Ovary (tissue), 9 donors: ENCODE measurements around the gene RFX4. TPM values are rescaled to one million over a fixed set of nuclear protein-coding genes. Genes with fewer than 3 reads are reported as not detected.

ENCODE experiments used
- DNase-seq, 5 donors: peaks; one replicate each; pipeline ENCODE4 v3.0.0-alpha.2; 2019 to 2020
- H3K27ac ChIP-seq, 2 donors: fragments of 200-600 bp; one replicate each; pipeline versions ENCODE4 v1.5.1 to v1.8.0; 2019 to 2022
- H3K27me3 ChIP-seq: fragments of 200-600 bp; one replicate; pipeline ENCODE4 v1.8.0; 2022
- H3K36me3 ChIP-seq: fragments of 200-600 bp; sonication (generic); one replicate; pipeline ENCODE4 v1.5.1; 2019
- H3K4me1 ChIP-seq: one replicate; pipeline ENCODE4 v1.8.1; 2013; ENCODE audit warnings: mild to moderate bottlenecking, moderate library complexity; ENCODE audit not compliant: insufficient read depth
- H3K4me3 ChIP-seq: fragments of 200-600 bp; sonication (generic); one replicate; pipeline ENCODE4 v1.5.1; 2017
- H3K9me3 ChIP-seq, 2 donors: fragments of 200-600 bp in 1 of 2; sonication (generic) in 1 of 2; one replicate each; pipeline versions ENCODE4 v1.5.1 to v1.8.1; 2013 to 2019; ENCODE audit warnings: mild to moderate bottlenecking in 1 of 2, moderate library complexity in 1 of 2
- EP300 ChIP-seq: sonication (generic); formaldehyde crosslinking; IDR thresholded peaks from one replicate; pipeline ENCODE4 v1.6.1; 2017; ENCODE audit warnings: antibody characterized with exemption
- POLR2A ChIP-seq: fragments of 450-650 bp; IDR thresholded peaks from one replicate; pipeline ENCODE4 v1.6.1; 2017; ENCODE audit warnings: antibody characterized with exemption, mild to moderate bottlenecking, moderate library complexity
- WGBS, 3 donors: extraction: QIAGEN DNeasy Blood & Tissue Kit in 1 of 3; methylation state at CpG; one replicate each; pipeline versions ENCODE4 v1.1.5 to v1.1.7; 2013 to 2017; 5-methylcytosine and 5-hydroxymethylcytosine counted together
- intact Hi-C, 4 donors: fragments of 100-400 bp; cut with DNase I; formaldehyde crosslinking; loops; one replicate each; pipeline versions ENCODE4 v1.11.0 to v1.15.1; 2022 to 2023
- polyA plus RNA-seq, 2 donors: library from polyadenylated mRNA; stranded (reverse); fragments of 200-250 nt in 1 of 2; fragments of 350-450 nt in 1 of 2; fragmentation: Illumina TruSeq in 1 of 2; extraction: RNeasy Lipid Tissue Mini Kit (QIAGEN cat#74804) in 1 of 2; gene quantifications; one replicate each; pipeline ENCODE4 v1.2.3, GENCODE V29; 2013 to 2014
- total RNA-seq, 7 donors: library from RNA; depleted of rRNA in 2 of 7; stranded (reverse); fragments of >200 nt in 2 of 7; fragmentation: NEBNext Ultra II Directional in 3 of 7; extraction: Animal tissue kit (Norgen Biotek cat#: 25700) in 3 of 7; gene quantifications; one replicate each; pipeline versions ENCODE4 v1.1.0 to v1.2.4, GENCODE V29; 2016 to 2023
- TF ChIP-seq, protein P1 (sequence below), 3 donors: fragments of 450-650 bp in 2 of 3; fragments of 200-600 bp in 1 of 3; IDR thresholded peaks; one replicate each; pipeline versions ENCODE4 v1.5.1 to v1.8.0; 2016 to 2022; ENCODE audit warnings: antibody characterized with exemption in 3 of 3, mild to moderate bottlenecking in 1 of 3
- donor health status: DM: no; HTN: no; CAD: no; lungs with moderate emphysema.
- donor health status: DM: no; HTN: no; CAD: no.
- donor health status: Bipolar disorder and iron deficiency.
- donor health status: DM: yes; HTN: yes; CAD: no.
- donor health status: DM: no; HTN: no; CAD: no.
- donor health status: DM: yes; HTN: yes; CAD: no.

Gene RFX4
- total and polyA plus RNA-seq, 9 donors: 0.30 TPM; not detected in 8

DNA sequence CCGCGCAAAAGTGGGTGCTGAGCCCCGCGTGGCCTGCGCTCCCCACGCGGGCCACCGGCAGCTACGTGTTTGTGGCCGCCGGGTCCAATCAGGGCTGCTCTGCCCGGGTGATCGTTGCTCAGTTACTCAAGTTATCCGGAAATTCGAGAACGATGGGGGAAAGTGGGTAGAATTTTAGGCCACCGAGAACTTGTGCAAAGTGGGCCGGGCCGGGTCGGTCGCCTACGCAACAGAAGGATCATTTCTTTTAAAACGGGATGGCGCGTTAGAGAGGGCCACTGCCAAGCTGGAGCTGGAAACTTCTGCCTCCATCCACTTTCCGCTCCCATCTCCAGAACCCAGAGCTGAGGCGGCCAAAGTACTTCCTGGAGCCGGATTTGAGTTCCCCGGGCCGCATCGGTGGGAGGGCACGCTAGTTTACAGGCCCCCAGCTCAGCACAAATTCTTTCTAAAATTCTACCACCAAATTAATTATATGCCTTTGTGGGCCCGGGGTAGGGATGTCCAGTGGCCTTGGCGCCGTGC lies 3.5 kb downstream of the RFX4 start:
- Histone ChIP-seq H3K9me3 (no peaks in the 10 kb centered on the region), H3K4me1 (peaks cover 5% of the 10 kb centered on the region), H3K36me3 (no peaks in the 10 kb centered on the region), H3K4me3 (no peak overlapping the region), H3K27ac (no peak overlapping the region), H3K27me3 (no peaks in the 10 kb centered on the region)
- TF ChIP-seq, protein P1, sequence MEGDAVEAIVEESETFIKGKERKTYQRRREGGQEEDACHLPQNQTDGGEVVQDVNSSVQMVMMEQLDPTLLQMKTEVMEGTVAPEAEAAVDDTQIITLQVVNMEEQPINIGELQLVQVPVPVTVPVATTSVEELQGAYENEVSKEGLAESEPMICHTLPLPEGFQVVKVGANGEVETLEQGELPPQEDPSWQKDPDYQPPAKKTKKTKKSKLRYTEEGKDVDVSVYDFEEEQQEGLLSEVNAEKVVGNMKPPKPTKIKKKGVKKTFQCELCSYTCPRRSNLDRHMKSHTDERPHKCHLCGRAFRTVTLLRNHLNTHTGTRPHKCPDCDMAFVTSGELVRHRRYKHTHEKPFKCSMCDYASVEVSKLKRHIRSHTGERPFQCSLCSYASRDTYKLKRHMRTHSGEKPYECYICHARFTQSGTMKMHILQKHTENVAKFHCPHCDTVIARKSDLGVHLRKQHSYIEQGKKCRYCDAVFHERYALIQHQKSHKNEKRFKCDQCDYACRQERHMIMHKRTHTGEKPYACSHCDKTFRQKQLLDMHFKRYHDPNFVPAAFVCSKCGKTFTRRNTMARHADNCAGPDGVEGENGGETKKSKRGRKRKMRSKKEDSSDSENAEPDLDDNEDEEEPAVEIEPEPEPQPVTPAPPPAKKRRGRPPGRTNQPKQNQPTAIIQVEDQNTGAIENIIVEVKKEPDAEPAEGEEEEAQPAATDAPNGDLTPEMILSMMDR (IDR thresholded peaks at IDR 0.05): no peak
- TF ChIP-seq EP300: no peak
- TF ChIP-seq POLR2A: no peak
- intact Hi-C loops: no loop called here
- DNase-seq: no peak
- 1 to 2% (median 2%) methylated on average over 35 of the region's 35 CpGs for WGBS, 3 donors

DNA sequence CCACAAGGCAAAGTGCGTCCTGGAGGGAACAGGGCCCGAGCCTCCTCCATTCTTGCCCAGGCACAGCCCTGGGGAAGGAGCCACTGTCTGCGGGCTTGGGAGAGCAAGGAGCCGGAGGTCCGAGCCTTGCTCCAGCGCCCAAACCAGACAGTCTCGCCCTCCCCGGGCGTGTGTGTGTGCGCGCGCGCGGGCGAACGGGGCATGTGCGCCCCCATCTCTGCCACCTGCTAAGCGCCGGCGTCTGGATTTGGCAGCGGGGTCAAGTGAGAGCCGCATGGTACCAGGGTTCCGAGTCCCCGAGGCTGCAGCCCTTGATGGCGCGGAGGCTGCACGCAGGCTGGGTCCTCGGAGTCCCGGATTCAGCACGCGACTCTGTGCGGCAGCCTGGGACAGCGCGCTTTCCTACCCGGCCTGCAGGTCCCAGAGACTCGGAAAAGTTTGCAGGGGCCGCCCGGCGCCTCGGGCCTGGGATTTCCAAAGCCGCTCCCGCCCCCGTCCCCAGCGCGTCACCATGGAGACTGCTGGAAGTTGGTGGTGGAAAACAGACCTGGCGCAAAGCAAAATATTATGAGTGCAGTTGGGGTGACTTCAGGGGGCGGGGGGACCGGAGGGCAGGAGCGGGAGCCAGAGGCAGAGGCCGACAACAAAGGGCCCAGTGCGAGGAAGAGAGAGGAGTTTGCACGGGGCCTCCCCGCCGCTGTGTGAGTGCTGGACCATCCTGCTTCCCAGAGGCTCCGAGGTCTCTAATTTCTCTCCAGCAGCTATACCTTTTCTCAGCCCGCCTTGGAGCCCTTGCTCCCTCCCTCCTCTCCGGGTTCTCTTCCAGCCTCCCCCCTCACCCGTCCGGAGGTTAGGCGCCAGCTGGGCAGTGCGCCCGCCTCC lies 4.2 kb downstream of the RFX4 start:
- no peak for DNase-seq
- H3K4me3 ChIP-seq: no peak overlapping the region
- no peak for TF ChIP-seq EP300
- intact Hi-C loops: no loop called here
- no peaks in the 10 kb centered on the region for H3K27me3 ChIP-seq
- no peak overlapping the region for H3K27ac ChIP-seq
- H3K36me3 ChIP-seq: no peaks in the 10 kb centered on the region
- no peaks in the 10 kb centered on the region for H3K9me3 ChIP-seq
- H3K4me1 ChIP-seq: peaks cover 5% of the 10 kb centered on the region
- 1% methylated on average over 44 to 62 of the region's 62 CpGs for WGBS, 3 donors

DNA sequence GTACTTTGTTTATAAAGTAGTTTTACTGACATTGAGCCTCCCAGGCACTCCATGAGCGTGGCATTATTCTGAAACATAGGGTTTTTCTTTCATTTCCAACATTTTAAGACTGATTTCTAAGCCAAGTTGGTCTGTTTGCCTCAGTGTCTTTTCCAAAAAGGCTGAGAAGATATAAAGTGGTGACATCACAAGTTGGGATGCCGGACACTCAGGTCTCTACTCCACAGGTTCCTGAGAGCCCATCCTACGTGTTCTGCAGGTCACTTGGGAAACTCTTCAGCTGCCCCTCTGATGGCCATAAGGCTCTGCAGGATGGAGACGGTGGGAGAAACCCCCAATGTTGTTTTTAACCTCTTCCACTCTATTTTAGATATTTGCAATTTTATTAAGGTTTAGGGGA lies 6.0 kb downstream of the RFX4 start:
- H3K4me1 ChIP-seq: peaks cover 4% of the 10 kb centered on the region
- no peaks in the 10 kb centered on the region for H3K27me3 ChIP-seq
- no peaks in the 10 kb centered on the region for H3K36me3 ChIP-seq
- no peaks in the 10 kb centered on the region for H3K9me3 ChIP-seq
- no peak for DNase-seq
- intact Hi-C loops: no loop called here
- WGBS, 3 donors: 32 to 40% (median 38%) methylated on average over 4 of the region's 4 CpGs
- H3K27ac ChIP-seq: no peak overlapping the region
- TF ChIP-seq, protein P1 (IDR thresholded peaks at IDR 0.05): no peak
- TF ChIP-seq POLR2A (no peak), EP300 (no peak)
- H3K4me3 ChIP-seq: no peak overlapping the region

DNA sequence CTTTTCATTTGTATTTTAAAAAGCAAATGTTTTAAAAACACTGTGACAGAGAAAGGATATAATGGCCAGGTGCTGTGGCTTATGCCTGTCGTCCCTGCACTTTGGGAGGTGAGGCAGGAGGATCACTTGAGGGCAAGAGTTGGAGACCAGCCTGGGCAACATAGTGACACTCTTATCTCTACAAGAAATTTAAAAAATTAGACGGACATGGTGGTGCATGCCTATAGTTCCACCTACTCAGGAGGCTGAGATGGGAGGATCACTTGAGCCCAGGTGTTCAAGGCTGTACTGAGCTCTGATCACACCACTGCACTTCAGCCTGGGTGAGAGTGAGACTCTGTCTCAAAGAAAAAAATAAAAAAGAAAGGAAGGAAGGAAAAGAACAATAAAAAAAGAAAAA lies 7.8 kb downstream of the RFX4 start:
- WGBS, 3 donors: 41 to 51% (median 49%) methylated on average over 2 of the region's 2 CpGs
- H3K4me3 ChIP-seq: no peak overlapping the region
- TF ChIP-seq, protein P1 (IDR thresholded peaks at IDR 0.05): no peak
- TF ChIP-seq EP300: no peak
- no peak for TF ChIP-seq POLR2A
- H3K36me3 ChIP-seq: no peaks in the 10 kb centered on the region
- H3K9me3 ChIP-seq: no peaks in the 10 kb centered on the region
- H3K27ac ChIP-seq: no peak overlapping the region
- intact Hi-C loops: no loop called here
- H3K4me1 ChIP-seq: peaks cover 4% of the 10 kb centered on the region
- no peaks in the 10 kb centered on the region for H3K27me3 ChIP-seq
- no peak for DNase-seq

DNA sequence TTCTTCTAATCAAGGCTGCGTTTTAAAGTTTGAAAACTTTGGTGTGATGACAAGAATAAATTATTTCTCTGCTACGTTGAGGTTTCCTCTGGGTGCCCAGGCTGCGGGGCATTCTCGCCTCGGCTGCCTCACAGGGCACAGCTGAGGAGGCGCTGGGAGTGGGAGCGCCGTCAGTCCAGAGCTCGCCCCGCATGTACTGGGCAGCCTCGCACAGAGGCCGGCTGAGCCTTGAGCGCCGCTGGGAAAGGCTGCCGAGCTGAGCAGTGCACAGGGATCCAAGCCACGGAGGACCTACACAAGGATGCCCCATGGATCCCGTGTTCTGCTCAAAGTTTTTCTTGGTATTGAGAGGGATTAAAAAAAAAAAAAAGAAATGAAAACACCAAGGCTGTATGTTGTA lies 11.6 kb downstream of the RFX4 start:
- Histone ChIP-seq H3K36me3 (no peaks in the 10 kb centered on the region), H3K9me3 (no peaks in the 10 kb centered on the region), H3K4me3 (no peak overlapping the region), H3K27me3 (no peaks in the 10 kb centered on the region), H3K4me1 (no peaks in the 10 kb centered on the region), H3K27ac (no peak overlapping the region)
- TF ChIP-seq EP300 (no peak), POLR2A (no peak)
- TF ChIP-seq, protein P1 (IDR thresholded peaks at IDR 0.05): no peak
- intact Hi-C loops: no loop called here
- DNase-seq: no peak
- 12 to 20% (median 14%) methylated on average over 17 of the region's 17 CpGs for WGBS, 3 donors
